ENCODE data around the gene PPP1R12B. TPM values are rescaled to one million over a fixed set of nuclear protein-coding genes. Genes with fewer than 3 reads are reported as not detected.
"Not testable (repeated sequence)": the region's sequence is repeated elsewhere in the genome, so short reads cannot be mapped to it uniquely, and the experiment has no call there.

The PPP1R12B gene
- total and polyA plus RNA-seq, 9 donors, result 50.3 to 232 (median 73.0) TPM

DNA sequence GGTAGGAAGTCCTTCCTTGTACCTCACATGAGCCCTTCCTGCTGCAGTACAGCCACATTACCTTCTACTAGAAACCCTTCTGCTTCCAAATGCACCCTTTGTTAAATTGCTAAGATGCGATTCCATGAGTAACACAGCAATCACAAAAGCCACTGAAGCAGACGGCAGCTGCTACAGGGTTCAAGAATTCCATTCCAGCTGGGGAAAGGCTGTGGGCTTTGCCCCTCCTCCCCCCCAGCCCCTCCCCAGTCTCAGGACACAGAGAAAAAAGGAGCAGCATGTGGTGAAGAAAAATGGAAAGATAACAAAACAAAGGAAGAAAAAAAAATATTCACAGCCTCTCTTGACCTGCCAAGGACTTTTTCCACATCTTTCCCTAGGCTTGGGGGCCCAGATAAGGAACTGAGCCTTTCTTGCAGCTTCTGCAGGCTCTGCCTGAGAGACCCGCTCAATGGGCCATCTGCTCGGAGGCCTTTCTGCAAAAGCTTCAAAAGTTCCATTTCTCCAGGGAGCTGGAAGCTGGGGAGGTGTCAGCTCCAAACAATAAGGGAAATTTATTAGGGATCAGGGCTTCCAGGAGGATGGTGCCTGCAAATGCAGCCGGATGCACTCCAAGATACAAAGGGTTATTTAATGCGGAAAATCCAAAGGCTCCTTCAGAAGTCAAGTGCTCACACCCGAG, 289.7 kb downstream of the PPP1R12B start:
- H3K36me3 ChIP-seq, result no peaks in the 10 kb centered on the region
- peaks cover 7% of the 10 kb centered on the region for H3K4me1 ChIP-seq (ENCODE audit: insufficient read depth)
- 75 to 86% (median 79%) methylated on average over 7 of the region's 7 CpGs for WGBS, 3 donors
- H3K4me3 ChIP-seq, result no peak overlapping the region
- no peak for DNase-seq
- intact Hi-C loops (cut with DNase I), result no loop called here
- no peaks in the 10 kb centered on the region for H3K27me3 ChIP-seq
- H3K27ac ChIP-seq, result no peak overlapping the region
- no peaks in the 10 kb centered on the region for H3K9me3 ChIP-seq
- TF ChIP-seq POLR2A (IDR thresholded peaks at IDR 0.05) (no peak), EP300 (IDR thresholded peaks at IDR 0.05) (no peak)
- TF ChIP-seq, protein P1, sequence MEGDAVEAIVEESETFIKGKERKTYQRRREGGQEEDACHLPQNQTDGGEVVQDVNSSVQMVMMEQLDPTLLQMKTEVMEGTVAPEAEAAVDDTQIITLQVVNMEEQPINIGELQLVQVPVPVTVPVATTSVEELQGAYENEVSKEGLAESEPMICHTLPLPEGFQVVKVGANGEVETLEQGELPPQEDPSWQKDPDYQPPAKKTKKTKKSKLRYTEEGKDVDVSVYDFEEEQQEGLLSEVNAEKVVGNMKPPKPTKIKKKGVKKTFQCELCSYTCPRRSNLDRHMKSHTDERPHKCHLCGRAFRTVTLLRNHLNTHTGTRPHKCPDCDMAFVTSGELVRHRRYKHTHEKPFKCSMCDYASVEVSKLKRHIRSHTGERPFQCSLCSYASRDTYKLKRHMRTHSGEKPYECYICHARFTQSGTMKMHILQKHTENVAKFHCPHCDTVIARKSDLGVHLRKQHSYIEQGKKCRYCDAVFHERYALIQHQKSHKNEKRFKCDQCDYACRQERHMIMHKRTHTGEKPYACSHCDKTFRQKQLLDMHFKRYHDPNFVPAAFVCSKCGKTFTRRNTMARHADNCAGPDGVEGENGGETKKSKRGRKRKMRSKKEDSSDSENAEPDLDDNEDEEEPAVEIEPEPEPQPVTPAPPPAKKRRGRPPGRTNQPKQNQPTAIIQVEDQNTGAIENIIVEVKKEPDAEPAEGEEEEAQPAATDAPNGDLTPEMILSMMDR (IDR thresholded peaks at IDR 0.05), result no peak

DNA sequence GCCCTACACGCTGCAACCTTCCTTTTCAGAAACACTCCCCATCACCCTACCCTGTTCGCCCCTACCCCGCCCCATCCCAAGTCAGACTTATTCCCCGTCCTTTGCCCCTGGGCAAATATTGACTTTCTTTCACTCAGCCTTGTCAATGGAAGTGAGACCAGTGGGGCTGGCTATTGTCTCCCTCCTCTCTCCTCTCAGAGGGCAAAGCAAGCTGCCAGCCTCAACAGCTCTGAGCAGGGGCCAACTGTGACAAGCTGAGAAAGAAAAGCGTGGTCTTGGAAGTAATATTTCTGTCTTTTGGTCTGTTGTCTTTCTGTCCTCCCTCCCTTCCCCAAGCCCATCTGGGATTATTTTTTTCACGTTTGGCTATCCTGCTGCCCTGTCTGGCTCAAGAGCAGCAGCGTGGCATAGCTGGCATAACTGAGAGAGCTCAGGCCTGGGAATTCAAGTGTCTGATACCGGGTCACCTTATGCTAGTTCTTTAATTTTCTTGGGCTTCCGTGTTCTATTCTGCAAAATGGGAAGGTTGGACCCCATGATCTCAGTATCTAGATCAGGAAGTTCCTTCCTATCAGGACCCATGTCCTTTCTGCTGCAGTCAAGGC, 290.3 kb downstream of the PPP1R12B start:
- H3K9me3 ChIP-seq; H3K4me1 ChIP-seq (ENCODE audit: insufficient read depth); DNase-seq; H3K27me3 ChIP-seq; H3K27ac ChIP-seq; intact Hi-C loops (cut with DNase I); H3K4me3 ChIP-seq; H3K36me3 ChIP-seq: not testable (repeated sequence)
- WGBS, 3 donors, result 90 to 94% (median 91%) methylated on average over 9 of the region's 9 CpGs

DNA sequence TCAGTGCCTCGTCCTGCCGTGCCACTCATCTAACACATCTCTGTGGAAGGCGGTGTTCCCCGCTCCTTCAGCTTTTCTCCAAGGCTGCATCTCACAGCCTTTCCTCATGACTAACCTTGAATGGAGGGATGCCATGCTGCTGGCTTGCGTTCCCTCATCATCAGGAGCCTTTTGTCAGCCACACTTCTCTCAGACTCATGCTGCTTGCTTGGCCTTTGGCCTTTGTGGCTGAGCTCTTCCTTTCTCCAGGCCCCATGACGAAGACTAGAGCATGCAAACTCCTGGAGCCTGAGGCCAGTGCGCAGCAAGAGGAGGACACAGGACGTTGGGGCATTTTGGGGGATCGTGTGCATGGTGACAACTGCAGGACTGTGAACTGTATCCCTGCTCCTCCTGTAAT, 291.0 kb downstream of the PPP1R12B start:
- no peak overlapping the region for H3K27ac ChIP-seq
- TF ChIP-seq, protein P1 (IDR thresholded peaks at IDR 0.05), result no peak
- TF ChIP-seq POLR2A (IDR thresholded peaks at IDR 0.05), result no peak
- no peak for TF ChIP-seq EP300 (IDR thresholded peaks at IDR 0.05)
- 87 to 96% (median 93%) methylated on average over 9 of the region's 9 CpGs for WGBS, 3 donors
- H3K27me3 ChIP-seq, result no peaks in the 10 kb centered on the region
- H3K4me3 ChIP-seq, result no peak overlapping the region
- intact Hi-C loops (cut with DNase I), result no loop called here
- DNase-seq, result no peak
- H3K36me3 ChIP-seq, result no peaks in the 10 kb centered on the region
- H3K4me1 ChIP-seq (ENCODE audit: insufficient read depth), result peaks cover 9% of the 10 kb centered on the region
- no peaks in the 10 kb centered on the region for H3K9me3 ChIP-seq

DNA sequence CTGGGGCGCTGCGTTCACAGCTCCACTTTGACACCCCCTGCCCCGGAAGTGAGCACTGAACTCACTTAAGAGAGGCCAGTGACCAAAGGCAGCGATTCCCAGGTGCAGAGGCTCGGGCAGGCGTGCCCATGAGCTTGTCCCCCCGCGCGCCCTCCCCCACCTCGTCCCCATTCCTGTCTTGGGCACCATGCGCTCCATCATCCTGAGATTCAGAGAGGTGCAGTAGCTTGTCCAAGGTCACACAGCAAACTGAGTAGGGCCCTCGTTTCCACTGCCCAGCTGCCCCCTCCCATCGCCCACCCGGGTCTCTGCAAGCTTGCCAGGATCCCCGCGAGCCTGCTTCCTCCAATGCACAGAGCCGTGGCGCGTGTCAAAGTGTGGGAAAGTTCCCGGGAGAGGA, 293.7 kb downstream of the PPP1R12B start:
- TF ChIP-seq, protein P1 (IDR thresholded peaks at IDR 0.05), result no peak
- TF ChIP-seq POLR2A (IDR thresholded peaks at IDR 0.05) (no peak), EP300 (IDR thresholded peaks at IDR 0.05) (no peak)
- intact Hi-C loops (cut with DNase I), result no loop called here
- Histone ChIP-seq H3K4me3 (no peak overlapping the region), H3K27ac (no peak overlapping the region), H3K27me3 (no peaks in the 10 kb centered on the region), H3K9me3 (no peaks in the 10 kb centered on the region), H3K4me1 (ENCODE audit: insufficient read depth) (peaks cover 9% of the 10 kb centered on the region), H3K36me3 (no peaks in the 10 kb centered on the region)
- WGBS, 3 donors, result 33 to 43% (median 39%) methylated on average over 20 of the region's 20 CpGs
- DNase-seq, result no peak

Small RNAs within 50 kb of the gene (small RNA-seq; reads per million reads assigned to genes)
- gene AC099336.2 (not detected), gene RF00156 (not detected), gene RNU6-89P (not detected)

Other genes with a start within 250 kb of the PPP1R12B start
- gene GPR37L1, start 225.8 kb upstream of the PPP1R12B start, total RNA-seq, result under 1 TPM in 5 of 7 donors, not detected in 2; 0.10 to 0.34 (median 0.13) TPM
- under 1 TPM; 0.01 to 0.03 TPM for gene GPR37L1, start 225.8 kb upstream of the PPP1R12B start, polyA plus RNA-seq
- 10 to 100 TPM; 20.0 to 95.9 (median 67.6) TPM for gene ARL8A, start 204.0 kb upstream of the PPP1R12B start, total RNA-seq
- gene ARL8A, start 204.0 kb upstream of the PPP1R12B start, polyA plus RNA-seq, result 10 to 100 TPM; 26.6 to 65.8 TPM
- 1 to 10 TPM in 5 of 7 donors, under 1 TPM in 2; 0.58 to 4.8 (median 1.7) TPM for gene PTPN7, start 188.1 kb upstream of the PPP1R12B start, total RNA-seq
- 10 to 100 TPM in 1 of 2 donors, under 1 TPM in 1; 0.98 to 15.4 TPM for gene PTPN7, start 188.1 kb upstream of the PPP1R12B start, polyA plus RNA-seq
- 10 to 100 TPM in 1 of 7 donors, 1 to 10 TPM in 3, under 1 TPM in 3; 0.24 to 12.4 (median 1.4) TPM for gene LGR6, start 154.9 kb upstream of the PPP1R12B start, total RNA-seq
- gene LGR6, start 154.9 kb upstream of the PPP1R12B start, polyA plus RNA-seq, result 1 to 10 TPM; 1.1 to 1.9 TPM
- gene UBE2T, start 6.8 kb upstream of the PPP1R12B start, total RNA-seq, result 1 to 10 TPM in 3 of 7 donors, under 1 TPM in 2, not detected in 2; 0.27 to 3.2 (median 1.1) TPM
- 1 to 10 TPM; 1.4 to 5.3 TPM for gene UBE2T, start 6.8 kb upstream of the PPP1R12B start, polyA plus RNA-seq

All from ovary (tissue), 9 donors.